BE2C (cell line): Measurements from ENCODE around the gene CCDC136.

Experiments
- DNase-seq: peaks from one replicate; pipeline ENCODE4 v3.0.0-alpha.2; 2020
- H3K27me3 ChIP-seq: fragments of 250-450 bp; sonication (Bioruptor Pico); 2 replicates; pipeline ENCODE4 v1.5.1; 2020; ENCODE audit warnings: mild to moderate bottlenecking
- H3K36me3 ChIP-seq: fragments of 250-450 bp; sonication (Bioruptor Pico); 2 replicates; pipeline ENCODE4 v1.5.1; 2020; ENCODE audit warnings: mild to moderate bottlenecking
- H3K4me1 ChIP-seq: fragments of 250-450 bp; sonication (Bioruptor Pico); 2 replicates; pipeline ENCODE4 v1.5.1; 2020
- H3K4me3 ChIP-seq: 2 replicates; pipeline ENCODE4 v1.5.1; 2011; ENCODE audit warnings: low read depth, low read length
- H3K9me3 ChIP-seq: fragments of 250-450 bp; sonication (Bioruptor Pico); 2 replicates; pipeline ENCODE4 v1.5.1; 2020
- CTCF ChIP-seq: IDR thresholded peaks from 2 replicates; pipeline ENCODE4 v1.5.1; 2012; ENCODE audit warnings: mild to moderate bottlenecking, low read depth, low read length

CCDC136 gene

GRCh38 chr7:128747327-128748079 is 44.3 kb upstream of the CCDC136 start:
- Histone ChIP-seq H3K36me3 (peaks cover 50% of the 10 kb centered on the region), H3K27me3 (no peaks in the 10 kb centered on the region), H3K9me3 (no peaks in the 10 kb centered on the region), H3K4me3 (no peak overlapping the region), H3K4me1 (no peaks in the 10 kb centered on the region)
- TF ChIP-seq CTCF = no peak
- DNase-seq = no peak

GRCh38 chr7:128752251-128752650 is 39.5 kb upstream of the CCDC136 start:
- Histone ChIP-seq H3K9me3 (no peaks in the 10 kb centered on the region), H3K36me3 (peaks cover 84% of the 10 kb centered on the region), H3K4me3 (no peak overlapping the region), H3K4me1 (no peaks in the 10 kb centered on the region), H3K27me3 (no peaks in the 10 kb centered on the region)
- TF ChIP-seq CTCF = no peak
- no peak for DNase-seq

GRCh38 chr7:128755075-128755818 is 36.5 kb upstream of the CCDC136 start:
- Histone ChIP-seq H3K36me3 (peaks cover 87% of the 10 kb centered on the region), H3K27me3 (no peaks in the 10 kb centered on the region), H3K9me3 (no peaks in the 10 kb centered on the region), H3K4me1 (no peaks in the 10 kb centered on the region), H3K4me3 (no peak overlapping the region)
- TF ChIP-seq CTCF = no peak
- DNase-seq = no peak

GRCh38 chr7:128755819-128756476 is 35.8 kb upstream of the CCDC136 start:
- Histone ChIP-seq H3K4me1 (no peaks in the 10 kb centered on the region), H3K36me3 (peaks cover 87% of the 10 kb centered on the region), H3K9me3 (no peaks in the 10 kb centered on the region), H3K4me3 (no peak overlapping the region), H3K27me3 (no peaks in the 10 kb centered on the region)
- no peak for DNase-seq
- TF ChIP-seq CTCF = no peak

- H3K36me3 ChIP-seq = peaks cover 85% of the 10 kb centered on the region
- no peaks in the 10 kb centered on the region for H3K4me1 ChIP-seq
- DNase-seq = no peak
- no peak for TF ChIP-seq CTCF
- H3K27me3 ChIP-seq = no peaks in the 10 kb centered on the region
- no peaks in the 10 kb centered on the region for H3K9me3 ChIP-seq
- no peak overlapping the region for H3K4me3 ChIP-seq
Observed at GRCh38 chr7:128757203-128757602, 34.6 kb upstream of the CCDC136 start.
